ENCODE measurements around the gene AKR7A2.
A peak's percentile ranks its signal among the peaks of the same experiment; 100 is the strongest.
"Not testable (repeated sequence)": the region's sequence is repeated elsewhere in the genome, so short reads cannot be mapped to it uniquely, and the experiment has no call there.

Gene AKR7A2

DNA sequence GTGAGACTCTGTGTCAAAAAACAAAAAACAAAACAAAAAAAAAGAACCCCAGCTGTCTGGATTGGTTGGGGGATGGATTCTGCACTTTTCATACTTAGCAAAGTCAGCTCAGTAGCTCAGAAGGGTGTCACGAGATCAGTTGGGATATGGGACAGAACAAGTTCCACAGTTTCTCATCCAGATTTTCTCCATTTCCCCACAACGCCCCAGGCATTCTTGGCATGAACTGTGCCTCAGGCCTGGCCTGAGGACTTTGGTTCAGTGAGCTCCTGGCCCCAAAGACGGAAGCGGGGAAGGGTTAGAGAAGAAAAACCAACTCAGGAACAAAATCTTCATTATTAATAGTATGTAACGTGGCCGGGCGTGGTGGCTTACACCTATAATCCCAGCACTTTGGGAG is 1.9 kb downstream of the AKR7A2 start:
- Histone ChIP-seq H3K27me3 (ENCODE audit: control insufficient read depth, insufficient read depth, low read length) (peaks cover 10% of the 10 kb centered on the region), H3K4me3 (ENCODE audit: low read depth, low read length) (no peak overlapping the region), H3K9me3 (ENCODE audit: control insufficient read depth, insufficient read depth, low read length) (no peaks in the 10 kb centered on the region), H3K36me3 (ENCODE audit: control insufficient read depth, insufficient read depth, low read length) (peaks cover 16% of the 10 kb centered on the region), H3K9ac (ENCODE audit: low read depth, low read length) (no peak overlapping the region), H3K4me1 (ENCODE audit: control insufficient read depth, insufficient read depth, low read length) (no peaks in the 10 kb centered on the region)

DNA sequence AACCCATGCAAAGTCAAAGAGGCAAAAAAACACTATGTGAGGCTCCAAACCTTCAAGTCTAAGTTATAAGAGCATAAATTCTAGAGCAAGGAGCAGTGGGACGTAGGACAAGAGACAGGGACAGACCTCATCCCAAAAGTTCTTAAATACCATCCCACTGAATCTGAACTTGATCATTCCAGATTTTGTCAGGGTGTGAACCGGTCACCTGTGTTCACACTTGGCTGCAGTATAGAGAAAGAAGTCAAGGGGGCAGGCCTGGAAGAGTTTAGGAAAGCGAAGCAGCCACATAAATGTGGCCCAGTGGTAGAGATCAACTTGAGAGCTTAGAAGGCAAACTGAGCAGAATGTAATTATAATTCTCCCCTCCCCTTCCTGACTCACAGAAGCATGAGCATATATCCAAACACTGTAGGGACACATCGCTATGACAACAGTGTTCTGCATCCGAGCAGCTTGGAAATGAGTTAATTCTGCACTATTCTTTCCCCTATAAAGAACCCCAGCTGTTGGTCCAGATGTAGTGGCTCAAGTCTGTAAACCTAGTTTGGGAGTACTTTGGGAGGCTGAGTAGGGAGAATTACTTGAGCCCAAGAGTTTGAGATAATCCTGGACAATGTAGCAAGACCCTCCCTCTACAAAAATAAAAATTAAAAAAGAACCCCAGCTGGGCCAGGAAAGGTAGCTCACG is 2.7 kb downstream of the AKR7A2 start:
- H3K4me3 ChIP-seq (ENCODE audit: low read depth, low read length): no peak overlapping the region
- no peak overlapping the region for H3K9ac ChIP-seq (ENCODE audit: low read depth, low read length)
- no peaks in the 10 kb centered on the region for H3K9me3 ChIP-seq (ENCODE audit: control insufficient read depth, insufficient read depth, low read length)
- peaks cover 10% of the 10 kb centered on the region for H3K27me3 ChIP-seq (ENCODE audit: control insufficient read depth, insufficient read depth, low read length)
- no peaks in the 10 kb centered on the region for H3K4me1 ChIP-seq (ENCODE audit: control insufficient read depth, insufficient read depth, low read length)
- peaks cover 18% of the 10 kb centered on the region for H3K36me3 ChIP-seq (ENCODE audit: control insufficient read depth, insufficient read depth, low read length)

GRCh38 chr1:19308509-19308907 is 3.4 kb downstream of the AKR7A2 start:
- Histone ChIP-seq H3K9me3 (ENCODE audit: control insufficient read depth, insufficient read depth, low read length) (no peaks in the 10 kb centered on the region), H3K4me1 (ENCODE audit: control insufficient read depth, insufficient read depth, low read length) (no peaks in the 10 kb centered on the region), H3K27me3 (ENCODE audit: control insufficient read depth, insufficient read depth, low read length) (peaks cover 10% of the 10 kb centered on the region), H3K9ac (ENCODE audit: low read depth, low read length) (no peak overlapping the region), H3K4me3 (ENCODE audit: low read depth, low read length) (no peak overlapping the region), H3K36me3 (ENCODE audit: control insufficient read depth, insufficient read depth, low read length) (peaks cover 20% of the 10 kb centered on the region)

DNA sequence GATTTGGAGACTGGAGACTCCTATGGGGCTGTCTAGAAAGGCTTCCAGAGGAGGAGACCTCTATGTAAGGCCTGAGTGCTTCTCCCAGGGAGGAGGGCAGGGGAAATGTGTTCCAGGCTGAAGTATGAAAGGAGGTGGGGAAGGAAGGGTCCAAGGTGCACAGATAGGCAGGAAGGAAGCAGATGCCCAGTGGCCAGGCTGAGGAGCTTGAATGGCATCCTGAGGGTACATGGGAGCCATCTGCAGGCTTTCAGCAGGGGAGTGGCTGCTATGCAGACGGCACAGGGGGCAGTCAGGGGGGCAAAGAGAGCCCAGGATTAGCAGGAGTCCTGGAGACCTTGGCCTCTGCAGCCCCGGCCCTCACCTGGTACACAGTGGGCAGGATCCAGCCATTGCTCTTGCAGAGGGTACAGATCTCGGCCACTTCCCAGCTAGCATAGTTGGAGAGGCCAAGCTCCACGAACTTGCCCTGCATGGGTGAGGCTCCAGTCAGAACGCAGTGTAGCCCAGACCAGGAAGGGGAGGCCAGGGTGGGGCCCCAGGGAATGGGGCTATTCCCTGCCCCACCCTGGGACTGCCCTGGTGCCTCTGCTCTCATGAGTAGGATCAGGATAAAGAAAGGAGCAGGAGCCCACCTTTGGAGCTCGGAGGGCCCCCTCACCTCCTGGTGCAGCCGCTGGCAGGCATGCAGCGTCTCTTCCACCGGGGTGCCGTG is 4.0 kb downstream of the AKR7A2 start:
- Histone ChIP-seq H3K36me3 (ENCODE audit: control insufficient read depth, insufficient read depth, low read length) (peaks cover 24% of the 10 kb centered on the region), H3K4me1 (ENCODE audit: control insufficient read depth, insufficient read depth, low read length) (no peaks in the 10 kb centered on the region), H3K4me3 (ENCODE audit: low read depth, low read length) (no peak overlapping the region), H3K9me3 (ENCODE audit: control insufficient read depth, insufficient read depth, low read length) (no peaks in the 10 kb centered on the region), H3K9ac (ENCODE audit: low read depth, low read length) (no peak overlapping the region), H3K27me3 (ENCODE audit: control insufficient read depth, insufficient read depth, low read length) (peaks cover 10% of the 10 kb centered on the region)

DNA sequence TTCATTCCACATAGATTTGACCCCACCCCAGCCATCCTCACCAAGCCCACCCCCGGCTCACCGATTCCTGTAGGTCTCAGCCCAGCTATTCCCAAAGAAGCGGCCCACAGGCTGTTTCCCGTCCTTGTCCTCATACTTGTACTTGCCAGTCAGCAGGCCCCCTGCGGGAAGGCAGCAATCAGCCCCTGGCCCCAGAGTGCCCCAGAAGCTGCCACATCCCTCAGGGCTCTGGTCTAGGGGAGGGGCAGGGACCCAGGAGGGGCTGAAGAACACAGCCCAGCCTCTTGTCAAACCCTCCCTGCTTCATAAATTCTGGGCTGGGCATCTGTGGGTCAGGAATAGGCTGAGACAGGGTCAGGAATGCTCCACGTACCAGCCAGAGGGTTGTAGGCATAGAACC is 5.0 kb downstream of the AKR7A2 start:
- H3K4me1 ChIP-seq (ENCODE audit: control insufficient read depth, insufficient read depth, low read length): no peaks in the 10 kb centered on the region
- H3K9me3 ChIP-seq (ENCODE audit: control insufficient read depth, insufficient read depth, low read length): no peaks in the 10 kb centered on the region
- H3K9ac ChIP-seq (ENCODE audit: low read depth, low read length): no peak overlapping the region
- H3K4me3 ChIP-seq (ENCODE audit: low read depth, low read length): no peak overlapping the region
- H3K27me3 ChIP-seq (ENCODE audit: control insufficient read depth, insufficient read depth, low read length): peaks cover 10% of the 10 kb centered on the region
- H3K36me3 ChIP-seq (ENCODE audit: control insufficient read depth, insufficient read depth, low read length): peaks cover 24% of the 10 kb centered on the region

- no peak overlapping the region for H3K4me3 ChIP-seq (ENCODE audit: low read depth, low read length)
- H3K4me1 ChIP-seq (ENCODE audit: control insufficient read depth, insufficient read depth, low read length): no peaks in the 10 kb centered on the region
- H3K36me3 ChIP-seq (ENCODE audit: control insufficient read depth, insufficient read depth, low read length): peaks cover 24% of the 10 kb centered on the region
- H3K9me3 ChIP-seq (ENCODE audit: control insufficient read depth, insufficient read depth, low read length): no peaks in the 10 kb centered on the region
- no peak overlapping the region for H3K9ac ChIP-seq (ENCODE audit: low read depth, low read length)
- H3K27me3 ChIP-seq (ENCODE audit: control insufficient read depth, insufficient read depth, low read length): peaks cover 3% of the 10 kb centered on the region
These were observed 6.1 kb downstream of the AKR7A2 start for GRCh38 chr1:19305880-19306279.

GRCh38 chr1:19304081-19304480 is 7.9 kb downstream of the AKR7A2 start:
- not testable (repeated sequence) for H3K9ac ChIP-seq (ENCODE audit: low read depth, low read length); H3K4me3 ChIP-seq (ENCODE audit: low read depth, low read length); H3K27me3 ChIP-seq (ENCODE audit: control insufficient read depth, insufficient read depth, low read length); H3K4me1 ChIP-seq (ENCODE audit: control insufficient read depth, insufficient read depth, low read length); H3K9me3 ChIP-seq (ENCODE audit: control insufficient read depth, insufficient read depth, low read length)
- peaks cover 24% of the 10 kb centered on the region for H3K36me3 ChIP-seq (ENCODE audit: control insufficient read depth, insufficient read depth, low read length)

DNA sequence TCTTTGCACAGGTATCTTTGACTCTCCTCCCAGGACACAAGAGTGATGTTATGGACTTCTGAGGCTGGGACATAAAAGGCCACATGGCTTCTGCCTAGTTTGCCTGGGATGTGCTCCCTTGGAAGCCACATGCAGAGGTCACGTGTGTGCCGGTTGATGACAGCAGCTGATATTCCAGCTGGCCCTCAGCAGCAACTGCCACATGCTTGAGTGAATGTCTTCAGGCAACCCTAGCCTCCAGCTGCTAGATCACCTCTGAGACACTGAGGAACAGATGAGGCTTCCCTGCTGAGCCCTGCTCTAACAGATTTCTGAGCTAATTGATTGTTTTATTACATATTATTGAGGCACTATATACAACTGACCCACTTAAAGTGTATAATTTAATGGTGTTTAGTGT is 11.7 kb downstream of the AKR7A2 start:
- Histone ChIP-seq H3K36me3 (ENCODE audit: control insufficient read depth, insufficient read depth, low read length) (peaks cover 9% of the 10 kb centered on the region), H3K27me3 (ENCODE audit: control insufficient read depth, insufficient read depth, low read length) (no peaks in the 10 kb centered on the region), H3K9me3 (ENCODE audit: control insufficient read depth, insufficient read depth, low read length) (peaks cover 2% of the 10 kb centered on the region), H3K4me3 (ENCODE audit: low read depth, low read length) (no peak overlapping the region), H3K4me1 (ENCODE audit: control insufficient read depth, insufficient read depth, low read length) (no peaks in the 10 kb centered on the region), H3K9ac (ENCODE audit: low read depth, low read length) (no peak overlapping the region)

DNA sequence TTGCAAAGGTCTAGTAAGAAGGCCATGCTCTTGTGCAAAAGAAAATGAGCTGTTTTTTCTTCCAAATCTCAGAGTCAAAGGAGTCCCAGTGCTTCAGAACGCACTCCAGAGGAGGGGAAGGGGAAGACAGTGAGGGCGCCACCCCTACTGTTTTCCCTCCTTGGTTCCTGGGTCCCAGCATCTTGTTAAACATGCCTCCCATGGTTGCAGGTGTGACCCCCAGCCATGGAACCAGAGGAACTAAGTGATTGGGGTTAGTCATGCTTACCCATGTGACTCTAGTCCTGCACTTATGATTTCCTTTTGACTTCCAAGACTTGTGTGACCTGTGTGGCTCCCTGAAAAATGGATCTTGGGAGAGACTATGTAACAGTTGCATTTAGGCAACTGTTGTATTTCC is 17.3 kb downstream of the AKR7A2 start:
- H3K36me3 ChIP-seq (ENCODE audit: control insufficient read depth, insufficient read depth, low read length): no peaks in the 10 kb centered on the region
- H3K4me1 ChIP-seq (ENCODE audit: control insufficient read depth, insufficient read depth, low read length): no peaks in the 10 kb centered on the region
- no peak overlapping the region for H3K9ac ChIP-seq (ENCODE audit: low read depth, low read length)
- H3K4me3 ChIP-seq (ENCODE audit: low read depth, low read length): no peak overlapping the region
- peaks cover 8% of the 10 kb centered on the region for H3K27me3 ChIP-seq (ENCODE audit: control insufficient read depth, insufficient read depth, low read length)
- peaks cover 13% of the 10 kb centered on the region for H3K9me3 ChIP-seq (ENCODE audit: control insufficient read depth, insufficient read depth, low read length)

DNA sequence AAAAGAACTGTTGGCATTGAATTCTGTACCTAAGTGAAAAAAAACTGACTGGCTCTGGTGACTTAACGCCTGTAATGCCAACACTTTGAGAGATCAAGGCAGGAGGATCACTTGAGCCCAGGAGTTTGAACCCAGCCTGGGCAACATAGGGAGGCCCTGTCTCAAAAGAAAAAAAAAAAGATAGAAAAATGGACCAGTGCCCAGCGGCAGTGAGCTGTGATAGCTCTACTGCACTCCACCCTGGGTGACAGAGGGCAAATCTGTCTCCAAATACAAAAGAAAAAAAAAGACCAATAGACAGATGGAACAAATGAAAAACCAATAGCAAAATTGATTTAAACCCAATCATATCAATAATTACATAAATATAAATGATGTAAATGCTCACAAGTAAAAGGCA is 22.7 kb downstream of the AKR7A2 start:
- H3K4me3 ChIP-seq (ENCODE audit: low read depth, low read length): peak overlapping the region; percentile 40

GRCh38 chr1:19288324-19289241 is 23.4 kb downstream of the AKR7A2 start, which contains the start of gene AKR7A3:
Gene AKR7A3, minus strand, starts transcription at chr1:19288770. Its CDS starts 61 bp downstream, at chr1:19288709.
- Histone ChIP-seq H3K27me3 (ENCODE audit: control insufficient read depth, insufficient read depth, low read length) (peaks cover 26% of the 10 kb centered on the region), H3K4me3 (ENCODE audit: low read depth, low read length) (peak within 1 kb of the TSS; percentile 40)
- H3K4me1 ChIP-seq (ENCODE audit: control insufficient read depth, insufficient read depth, low read length); H3K9me3 ChIP-seq (ENCODE audit: control insufficient read depth, insufficient read depth, low read length); H3K9ac ChIP-seq (ENCODE audit: low read depth, low read length); H3K36me3 ChIP-seq (ENCODE audit: control insufficient read depth, insufficient read depth, low read length): not testable (repeated sequence)

More for the DNA sequence above, 22.7 kb downstream of the AKR7A2 start:
- Histone ChIP-seq H3K4me1 (ENCODE audit: control insufficient read depth, insufficient read depth, low read length) (no peaks in the 10 kb centered on the region), H3K27me3 (ENCODE audit: control insufficient read depth, insufficient read depth, low read length) (peaks cover 26% of the 10 kb centered on the region), H3K9ac (ENCODE audit: low read depth, low read length) (no peak overlapping the region), H3K36me3 (ENCODE audit: control insufficient read depth, insufficient read depth, low read length) (no peaks in the 10 kb centered on the region), H3K9me3 (ENCODE audit: control insufficient read depth, insufficient read depth, low read length) (peaks cover 2% of the 10 kb centered on the region)

Data from iPS-15b (cell line).